Ramos (cell line): ENCODE measurements around the gene NOX4.
"Not testable (repeated sequence)": the region's sequence is repeated elsewhere in the genome, so short reads cannot be mapped to it uniquely, and the experiment has no call there.

Experiments used
- in situ Hi-C: fragments of 300-500 bp; cut with MboI; formaldehyde crosslinking; loops from one replicate; pipeline ENCODE4 v1.14.3; 2022; ENCODE audit warnings: low sequenced_read_pairs; ENCODE audit not compliant: unreplicated experiment

Gene NOX4

GRCh38 chr11:89391654-89392053, 99.5 kb downstream of the NOX4 start:
- in situ Hi-C loops, result not testable (repeated sequence)

DNA sequence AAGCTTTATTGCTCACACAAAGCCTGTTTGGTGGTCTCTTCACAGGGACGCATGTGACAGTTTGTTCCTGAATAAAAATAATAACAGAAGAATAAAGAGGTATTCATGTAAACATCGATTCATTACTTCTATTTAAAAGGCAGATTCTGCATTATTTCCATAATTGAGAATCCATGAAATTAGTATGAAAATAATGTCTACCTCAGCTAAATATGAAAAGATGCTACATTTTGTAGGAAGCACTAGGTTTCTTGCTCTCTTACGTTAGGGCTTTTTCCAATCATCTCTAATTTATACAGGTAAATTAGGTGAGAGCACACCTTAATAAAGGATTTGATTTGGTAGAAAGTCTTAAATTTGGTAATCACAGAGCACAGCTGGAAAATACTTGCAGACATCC, 103.7 kb downstream of the NOX4 start:
- in situ Hi-C loops, result not testable (repeated sequence)

- in situ Hi-C loops, result not testable (repeated sequence)
Observed at GRCh38 chr11:89382986-89383385, 108.2 kb downstream of the NOX4 start.

GRCh38 chr11:89381094-89381493, 110.1 kb downstream of the NOX4 start:
- in situ Hi-C loops, result no loop called here

DNA sequence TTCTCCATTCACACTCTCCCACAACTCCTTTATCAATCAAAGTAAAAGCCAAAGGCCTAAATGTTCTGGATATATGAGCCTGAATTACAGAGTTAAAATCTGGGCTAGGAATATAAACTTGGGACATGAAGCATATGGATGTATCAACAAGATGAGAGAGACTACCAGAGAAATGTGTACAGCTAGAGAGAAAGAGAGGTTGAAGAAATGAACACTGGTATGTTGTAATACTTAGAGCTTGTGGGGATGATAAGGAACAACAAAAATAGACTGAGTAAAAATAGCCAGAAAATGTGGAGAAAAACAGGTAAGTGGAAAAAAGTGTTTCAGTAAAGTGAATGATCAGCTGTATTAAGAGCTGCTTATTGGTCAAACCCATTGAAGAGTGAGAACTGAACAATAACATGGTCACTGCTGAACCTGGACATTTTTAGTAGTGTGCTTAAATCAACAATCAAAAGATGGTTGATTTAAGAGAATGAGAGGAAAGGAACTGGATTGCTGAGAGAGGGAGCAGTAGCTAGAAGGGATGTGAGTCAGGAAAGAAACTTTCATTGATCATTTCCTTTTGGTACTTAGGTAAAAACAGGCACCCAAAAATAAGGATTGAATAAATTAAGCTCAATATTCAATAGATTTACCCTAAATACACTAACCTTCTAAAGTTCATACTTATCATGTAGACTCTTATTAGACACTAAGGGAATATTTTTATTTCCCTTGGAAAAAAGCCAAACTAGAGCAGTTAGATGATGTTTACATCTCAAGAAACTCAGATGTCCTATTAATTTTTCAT, 111.0 kb downstream of the NOX4 start:
- in situ Hi-C loops, result not testable (repeated sequence)

GRCh38 chr11:89378986-89379385, 112.2 kb downstream of the NOX4 start:
- in situ Hi-C loops, result not testable (repeated sequence)

DNA sequence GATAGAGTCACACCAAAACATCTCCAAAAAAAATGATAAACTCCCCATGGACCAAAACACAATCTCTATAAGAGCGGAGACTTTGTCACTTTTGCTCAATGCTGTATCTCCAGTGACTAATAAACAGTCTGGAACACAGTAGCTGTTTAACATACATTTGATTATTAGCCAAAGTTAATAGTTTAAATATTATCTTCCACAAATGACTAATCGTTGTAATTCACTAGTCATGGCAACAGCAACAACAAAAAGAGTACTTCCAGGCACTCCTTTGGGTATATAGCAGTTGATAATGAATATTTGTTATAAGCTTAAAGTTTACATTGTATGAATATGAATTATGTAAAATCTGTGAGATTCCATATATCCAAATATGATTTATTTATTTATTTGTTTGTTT, 121.8 kb downstream of the NOX4 start:
- in situ Hi-C loops, result not testable (repeated sequence)

DNA sequence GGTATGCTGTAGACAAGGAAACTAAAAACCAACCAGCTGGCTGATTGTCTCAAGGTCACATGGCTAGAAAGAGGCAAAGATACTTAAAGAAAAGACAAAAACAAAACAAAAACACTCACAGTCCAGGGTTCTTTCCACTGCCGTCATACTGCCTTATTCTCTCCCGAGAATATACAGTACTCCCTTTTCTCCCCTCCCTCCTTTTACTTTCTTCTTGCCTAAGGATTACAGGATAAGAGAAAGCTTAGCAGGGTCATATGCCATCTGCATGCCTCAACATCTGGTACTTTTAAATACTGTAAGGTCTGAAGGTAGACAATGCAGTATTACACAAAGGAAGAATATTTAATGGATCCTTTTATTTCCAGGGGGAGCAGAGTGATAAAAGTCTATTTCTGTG, 126.3 kb downstream of the NOX4 start:
- in situ Hi-C loops, result not testable (repeated sequence)

DNA sequence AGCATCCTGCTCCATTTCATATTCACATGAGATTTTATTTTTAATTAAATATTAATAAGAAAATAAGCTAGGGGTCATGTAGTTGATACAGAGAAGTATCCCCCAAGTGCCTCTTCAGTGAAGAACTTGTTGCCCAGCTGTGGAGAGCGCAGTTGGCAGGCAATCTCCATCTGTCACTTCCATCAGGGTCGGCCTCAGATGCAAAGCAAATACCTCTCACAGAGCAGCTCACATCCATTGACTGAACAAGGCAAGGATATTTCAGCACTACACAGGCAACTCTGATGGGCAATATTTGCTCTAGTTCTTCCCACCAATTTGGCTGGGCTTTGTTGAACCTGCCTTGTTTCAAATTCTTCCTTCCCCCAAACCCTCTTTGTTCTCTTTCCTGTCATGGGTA, 129.4 kb downstream of the NOX4 start:
- in situ Hi-C loops, result no loop called here

DNA sequence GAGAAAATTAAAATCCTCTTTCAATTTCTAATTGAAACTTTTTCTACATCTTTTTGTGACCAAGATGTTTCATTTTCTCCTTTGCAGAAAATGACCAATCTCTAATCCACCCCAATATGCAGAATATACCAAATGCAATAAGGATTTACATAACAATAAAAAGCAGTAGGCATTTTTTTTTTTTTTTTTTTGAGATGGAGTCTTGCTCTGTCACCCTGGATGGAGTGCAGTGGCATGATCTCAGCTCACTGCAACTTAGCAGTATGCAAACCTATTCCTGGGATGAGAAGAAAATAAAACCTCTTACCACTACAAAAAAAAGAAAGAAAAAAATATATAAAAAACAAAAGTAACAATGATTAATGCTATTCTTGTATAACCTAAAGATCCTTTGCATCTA, 132.0 kb downstream of the NOX4 start:
- in situ Hi-C loops, result not testable (repeated sequence)

DNA sequence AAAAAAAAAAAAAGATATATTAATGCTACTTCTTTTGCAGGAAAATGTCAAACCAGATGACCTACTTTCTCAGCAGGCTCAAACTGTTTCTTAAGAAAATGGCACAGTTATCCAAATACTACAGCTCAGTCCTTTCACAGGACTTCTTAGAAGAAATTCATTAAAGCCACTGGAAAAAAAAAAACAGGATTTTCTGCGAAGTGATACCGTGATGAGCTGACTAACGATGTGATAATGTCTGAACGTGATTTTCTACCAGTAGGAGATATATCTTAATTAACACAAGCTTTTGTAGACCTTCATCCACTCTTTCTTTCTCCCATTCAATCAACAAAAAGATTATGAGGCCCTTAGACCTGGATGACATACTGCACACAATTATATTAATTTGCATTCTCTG, 132.4 kb downstream of the NOX4 start:
- in situ Hi-C loops, result no loop called here

DNA sequence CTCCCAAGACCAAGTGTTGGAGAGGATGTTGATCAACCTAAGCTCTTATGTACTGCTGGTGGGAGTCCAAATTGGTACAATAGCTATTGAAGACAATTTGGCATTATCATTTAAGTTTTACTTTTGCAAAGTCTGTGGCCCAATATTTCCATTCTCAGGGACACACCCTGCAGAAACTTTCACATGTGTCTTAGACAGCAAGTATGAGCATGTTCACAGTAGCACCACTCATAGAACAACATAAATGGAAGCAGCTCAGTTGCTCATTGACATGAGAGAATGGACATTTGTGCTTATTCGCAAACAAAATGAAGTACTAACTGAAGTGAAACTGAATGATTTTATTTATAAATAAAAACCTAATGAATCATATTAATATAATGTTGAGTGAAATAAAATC, 135.5 kb downstream of the NOX4 start:
- in situ Hi-C loops, result no loop called here

- in situ Hi-C loops, result not testable (repeated sequence)
Observed at GRCh38 chr11:89354513-89354912, 136.7 kb downstream of the NOX4 start.

DNA sequence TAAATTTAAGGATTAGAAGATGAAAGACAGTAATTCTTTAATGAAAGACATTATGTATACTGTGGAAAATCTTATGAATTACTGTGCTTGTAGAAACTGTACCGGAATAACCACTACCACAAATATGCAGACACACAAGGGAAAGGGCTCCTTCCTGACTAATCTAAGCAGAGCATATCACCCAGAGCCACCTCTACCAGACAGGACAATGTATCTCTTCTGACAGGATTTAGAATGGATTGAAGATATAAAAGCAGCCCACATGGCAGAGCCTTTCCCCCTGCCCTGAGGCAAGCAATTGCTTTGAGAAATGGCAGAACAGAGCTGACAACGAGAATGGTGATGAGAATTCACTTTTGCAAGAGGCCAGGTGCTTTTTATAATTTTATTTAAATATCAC, 144.1 kb downstream of the NOX4 start:
- in situ Hi-C loops, result no loop called here

- in situ Hi-C loops, result no loop called here
Observed at GRCh38 chr11:89346601-89347000, 144.6 kb downstream of the NOX4 start.

GRCh38 chr11:89342880-89343572, 148.1 kb downstream of the NOX4 start:
- in situ Hi-C loops, result not testable (repeated sequence)

GRCh38 chr11:89340450-89340849, 150.7 kb downstream of the NOX4 start:
- in situ Hi-C loops, result not testable (repeated sequence)

GRCh38 chr11:89338073-89338472, 153.1 kb downstream of the NOX4 start:
- in situ Hi-C loops, result not testable (repeated sequence)

- in situ Hi-C loops, result not testable (repeated sequence)
Observed at GRCh38 chr11:89337100-89337650, 154.0 kb downstream of the NOX4 start.

- in situ Hi-C loops, result not testable (repeated sequence)
Observed at GRCh38 chr11:89333704-89334103, 157.5 kb downstream of the NOX4 start.

DNA sequence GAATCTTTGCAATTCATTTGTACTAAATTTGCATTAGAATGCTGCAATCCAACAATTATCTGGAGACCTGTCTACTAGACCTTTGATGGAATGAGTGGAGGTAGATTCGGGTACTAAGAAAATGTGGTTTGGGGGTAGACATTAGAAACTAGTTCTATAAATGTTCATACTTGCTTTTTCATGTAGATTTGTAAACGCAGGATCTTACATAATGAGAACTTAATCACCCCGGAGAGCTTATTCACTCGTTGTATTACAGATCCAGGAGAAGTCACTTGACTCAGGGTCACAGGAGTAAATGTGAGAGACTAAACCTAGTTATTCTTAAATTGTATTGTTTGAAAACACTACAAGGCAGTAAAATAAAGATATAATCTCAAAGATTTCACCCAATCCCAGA, 159.2 kb downstream of the NOX4 start:
- in situ Hi-C loops, result not testable (repeated sequence)
